Central memory CD4-positive, alpha-beta T cell (primary cell): ENCODE data around the gene PSME2.
"Not testable (repeated sequence)": the region's sequence is repeated elsewhere in the genome, so short reads cannot be mapped to it uniquely, and the experiment has no call there.

Source experiments
- DNase-seq: peaks from one replicate; pipeline ENCODE4 v3.0.0; 2022

The PSME2 gene

DNA sequence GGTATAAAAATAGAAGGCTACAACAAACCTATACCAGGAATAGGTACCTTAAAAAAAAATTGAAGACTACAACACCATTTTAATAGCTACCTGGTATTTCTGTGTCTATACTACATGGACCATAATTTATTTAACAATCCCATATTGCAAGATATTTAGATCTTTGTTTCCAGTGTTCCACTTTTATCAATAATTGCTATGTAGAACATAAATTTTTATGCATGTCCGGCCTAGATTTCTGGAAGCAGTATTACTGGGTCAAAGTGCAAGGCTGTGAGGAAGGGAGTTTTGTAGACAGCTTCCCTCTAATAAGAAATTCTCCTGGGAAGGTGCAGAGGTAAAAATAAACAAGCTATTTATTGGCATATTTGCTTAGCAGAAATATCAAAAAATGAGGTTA is 35.9 kb downstream of the PSME2 start:
- no peak for DNase-seq

DNA sequence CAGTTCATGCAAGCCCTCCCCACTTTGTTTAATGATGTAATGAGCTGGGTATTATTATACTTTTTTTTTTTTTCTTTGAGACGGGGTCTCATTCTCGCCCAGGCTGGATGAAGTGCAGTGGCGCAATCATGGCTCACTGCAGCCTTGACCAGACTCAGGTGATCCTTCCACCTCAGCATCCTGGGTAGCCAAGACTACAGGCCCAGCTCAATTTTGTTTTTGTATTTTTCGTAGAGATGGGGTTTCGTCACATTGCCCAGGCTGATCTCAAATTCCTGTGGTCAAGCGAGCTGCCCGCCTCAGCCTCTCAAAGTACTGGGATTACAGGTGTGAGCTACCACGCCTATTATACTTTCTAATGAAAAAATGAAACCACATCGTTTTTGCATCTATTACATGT is 36.4 kb downstream of the PSME2 start:
- no peak for DNase-seq

DNA sequence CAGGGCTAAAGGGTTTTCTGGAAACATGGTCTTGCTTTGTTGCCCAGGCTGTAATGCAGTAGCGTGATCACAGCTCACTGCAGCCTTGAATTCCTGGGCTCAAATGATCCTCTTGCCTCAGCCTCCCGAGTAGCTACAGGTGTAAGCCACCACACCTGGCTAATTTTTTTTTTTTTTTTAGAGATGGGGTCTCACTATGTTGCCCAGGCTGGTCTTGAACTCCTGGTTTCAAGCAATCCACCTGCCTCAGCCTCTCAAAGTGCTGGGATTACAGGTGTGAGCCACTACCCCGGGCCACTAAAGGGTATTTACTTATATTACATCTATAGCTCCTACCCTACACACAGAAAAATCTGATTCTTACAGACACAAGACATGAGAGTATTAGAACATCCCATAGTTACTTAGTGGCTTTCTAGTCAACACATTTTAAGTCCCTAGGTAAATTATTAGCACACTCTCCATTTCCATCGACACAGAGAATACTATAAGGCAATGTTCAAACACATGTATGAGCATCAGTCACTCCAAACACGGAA is 38.0 kb downstream of the PSME2 start:
- DNase-seq, result no peak

DNA sequence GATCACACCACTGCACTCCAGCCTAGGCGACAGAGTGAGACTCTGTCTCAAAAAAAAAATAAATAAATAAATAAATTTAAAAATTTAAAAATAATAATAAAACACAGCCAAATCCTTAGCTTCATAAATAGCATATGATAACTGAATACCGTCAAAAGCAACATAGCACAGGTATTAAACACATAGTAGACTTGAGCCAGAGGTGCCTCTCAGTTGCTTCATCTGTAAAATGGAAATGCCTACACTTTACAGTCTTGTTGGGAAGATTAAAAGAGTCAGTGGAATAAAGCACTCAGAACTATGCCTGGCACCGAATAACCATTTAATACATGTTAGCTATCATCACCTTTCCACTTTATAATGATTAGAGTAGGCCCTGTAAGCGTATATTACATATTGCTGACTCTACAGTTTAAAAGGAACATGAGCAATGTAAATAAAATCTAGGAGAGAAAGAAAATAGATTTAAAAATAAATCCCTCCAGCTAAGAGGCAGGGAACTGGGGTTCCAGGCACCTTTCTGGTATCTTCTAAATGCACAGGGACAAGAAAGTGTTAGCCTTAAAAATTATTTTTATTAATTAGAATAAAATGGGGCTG is 39.6 kb downstream of the PSME2 start:
- DNase-seq, result no peak

DNA sequence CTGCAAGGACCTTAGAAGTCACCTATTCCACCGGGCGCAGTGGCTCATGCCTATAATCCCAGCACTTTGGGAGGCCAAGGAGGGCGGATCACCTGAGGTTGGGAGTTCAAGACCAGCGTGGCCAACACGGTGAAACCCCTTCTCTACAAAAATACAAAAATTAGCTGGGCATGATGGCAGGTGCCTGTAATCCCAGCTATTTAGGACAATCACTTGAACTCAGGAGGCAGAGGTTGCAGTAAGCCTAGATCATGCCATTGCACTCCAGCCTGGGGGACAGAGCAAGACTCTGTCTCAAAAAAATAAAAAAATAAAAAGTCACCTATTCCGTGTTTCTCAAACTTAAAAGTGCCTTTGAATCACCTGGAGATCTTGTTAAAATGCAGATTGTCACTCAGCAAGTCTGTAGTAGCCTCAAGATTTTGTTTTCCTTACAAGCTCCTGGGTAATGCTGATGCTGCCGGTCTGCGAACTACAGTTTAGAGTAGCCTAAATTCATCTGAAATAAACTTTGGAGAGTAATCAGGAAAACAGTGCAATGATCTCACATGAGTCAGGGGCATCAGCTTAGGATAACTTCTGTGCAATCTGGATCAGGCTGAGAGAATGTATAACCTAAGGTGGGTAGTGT is 40.7 kb downstream of the PSME2 start:
- DNase-seq, result not testable (repeated sequence)

DNA sequence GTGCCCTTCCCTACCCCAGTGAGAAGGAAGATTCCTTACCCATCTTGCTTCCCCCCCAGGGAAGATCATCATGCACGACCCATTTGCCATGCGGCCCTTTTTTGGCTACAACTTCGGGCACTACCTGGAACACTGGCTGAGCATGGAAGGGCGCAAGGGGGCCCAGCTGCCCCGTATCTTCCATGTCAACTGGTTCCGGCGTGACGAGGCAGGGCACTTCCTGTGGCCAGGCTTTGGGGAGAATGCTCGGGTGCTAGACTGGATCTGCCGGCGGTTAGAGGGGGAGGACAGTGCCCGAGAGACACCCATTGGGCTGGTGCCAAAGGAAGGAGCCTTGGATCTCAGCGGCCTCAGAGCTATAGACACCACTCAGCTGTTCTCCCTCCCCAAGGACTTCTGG is 43.0 kb downstream of the PSME2 start:
- DNase-seq, result no peak

DNA sequence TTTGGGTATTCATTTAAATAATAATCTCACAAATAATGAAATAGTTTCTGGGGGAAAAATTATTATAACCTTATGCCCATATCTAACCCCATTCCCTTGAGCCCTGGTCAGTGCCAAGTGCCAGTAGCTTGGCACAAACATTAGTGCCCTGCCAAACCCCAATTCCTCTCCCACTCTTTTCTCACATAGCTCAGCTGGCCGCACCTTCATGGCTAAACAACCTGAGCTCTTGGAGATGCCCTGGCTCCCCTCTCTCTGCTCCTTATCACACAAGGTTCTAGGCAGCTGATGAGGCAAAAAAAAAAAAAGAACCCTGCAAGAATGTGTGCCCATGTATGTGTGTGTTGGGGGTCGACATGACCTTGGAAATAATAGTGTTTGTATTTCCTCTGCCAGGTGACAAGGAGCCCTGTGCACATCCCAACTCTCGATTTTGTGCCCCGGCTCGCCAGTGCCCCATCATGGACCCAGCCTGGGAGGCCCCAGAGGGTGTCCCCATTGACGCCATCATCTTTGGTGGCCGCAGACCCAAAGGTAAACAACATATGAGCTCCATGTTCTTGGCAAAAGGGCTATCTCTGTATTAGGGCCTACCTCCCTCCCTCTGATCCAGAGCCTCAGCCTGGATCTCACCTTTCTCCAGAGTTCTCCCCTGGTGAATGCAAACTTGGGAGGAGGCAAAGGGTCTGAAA is 43.9 kb downstream of the PSME2 start:
- no peak for DNase-seq

DNA sequence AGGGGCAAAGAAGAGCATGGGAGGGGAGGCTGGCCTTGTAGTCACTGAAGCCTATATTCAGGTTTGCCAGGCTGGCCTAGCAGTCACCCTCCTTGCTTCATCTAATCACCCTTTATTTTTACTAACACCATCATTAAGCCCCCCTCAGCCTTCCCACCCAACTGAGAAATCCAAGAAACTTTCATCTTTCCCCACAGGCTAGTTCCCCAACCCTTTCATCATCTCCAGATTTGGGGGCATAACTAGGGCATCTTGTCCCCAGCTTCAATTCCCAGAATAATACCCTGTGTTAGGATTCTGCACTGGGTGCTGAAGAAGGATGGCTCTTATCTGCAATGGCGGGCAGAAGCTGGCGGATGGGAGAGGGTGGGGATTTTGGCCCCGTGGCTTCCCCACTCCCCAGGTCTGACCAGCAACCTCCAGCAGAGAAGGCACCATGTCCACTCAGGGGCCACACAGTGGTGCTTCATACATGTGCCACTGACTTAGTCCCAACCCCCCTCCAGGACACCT is 45.4 kb downstream of the PSME2 start:
- DNase-seq, result no peak

DNA sequence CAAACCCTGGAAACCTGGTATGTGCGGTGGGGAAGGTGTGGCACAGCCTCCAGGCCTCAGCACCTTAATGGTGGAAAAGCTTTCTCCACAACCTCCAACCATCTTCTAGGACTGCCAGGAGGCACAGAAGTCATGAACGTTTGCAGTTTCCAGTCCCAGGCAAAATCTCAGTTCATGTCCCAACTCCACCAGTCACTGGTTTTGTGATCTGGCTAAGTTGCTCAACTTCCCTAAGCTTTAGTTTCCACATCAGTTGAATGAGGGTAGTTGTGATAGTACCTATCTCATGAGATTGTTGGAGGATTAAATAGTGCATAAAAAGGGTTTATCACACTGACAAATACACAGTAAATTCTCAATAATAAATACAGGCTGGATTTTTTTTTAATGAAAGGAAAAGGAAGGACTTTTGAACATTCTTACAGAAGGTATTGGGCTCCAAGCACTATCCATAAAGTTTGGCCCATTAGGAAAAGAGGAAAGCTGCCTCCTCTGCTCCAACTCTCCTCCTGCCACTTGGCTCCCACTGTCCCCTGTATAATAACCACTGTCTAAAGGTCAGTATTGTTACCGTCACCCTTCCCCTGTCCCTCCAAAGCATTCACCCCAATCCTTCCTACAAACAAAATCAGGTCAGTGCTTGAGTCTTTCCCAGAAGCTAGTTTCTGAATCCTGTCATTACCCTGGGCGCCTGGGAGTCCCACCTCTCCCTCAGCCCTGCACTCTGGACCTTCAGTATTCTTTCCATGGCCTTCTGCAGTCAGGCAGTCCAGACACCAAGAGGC is 46.0 kb downstream of the PSME2 start:
- DNase-seq, result no peak

DNA sequence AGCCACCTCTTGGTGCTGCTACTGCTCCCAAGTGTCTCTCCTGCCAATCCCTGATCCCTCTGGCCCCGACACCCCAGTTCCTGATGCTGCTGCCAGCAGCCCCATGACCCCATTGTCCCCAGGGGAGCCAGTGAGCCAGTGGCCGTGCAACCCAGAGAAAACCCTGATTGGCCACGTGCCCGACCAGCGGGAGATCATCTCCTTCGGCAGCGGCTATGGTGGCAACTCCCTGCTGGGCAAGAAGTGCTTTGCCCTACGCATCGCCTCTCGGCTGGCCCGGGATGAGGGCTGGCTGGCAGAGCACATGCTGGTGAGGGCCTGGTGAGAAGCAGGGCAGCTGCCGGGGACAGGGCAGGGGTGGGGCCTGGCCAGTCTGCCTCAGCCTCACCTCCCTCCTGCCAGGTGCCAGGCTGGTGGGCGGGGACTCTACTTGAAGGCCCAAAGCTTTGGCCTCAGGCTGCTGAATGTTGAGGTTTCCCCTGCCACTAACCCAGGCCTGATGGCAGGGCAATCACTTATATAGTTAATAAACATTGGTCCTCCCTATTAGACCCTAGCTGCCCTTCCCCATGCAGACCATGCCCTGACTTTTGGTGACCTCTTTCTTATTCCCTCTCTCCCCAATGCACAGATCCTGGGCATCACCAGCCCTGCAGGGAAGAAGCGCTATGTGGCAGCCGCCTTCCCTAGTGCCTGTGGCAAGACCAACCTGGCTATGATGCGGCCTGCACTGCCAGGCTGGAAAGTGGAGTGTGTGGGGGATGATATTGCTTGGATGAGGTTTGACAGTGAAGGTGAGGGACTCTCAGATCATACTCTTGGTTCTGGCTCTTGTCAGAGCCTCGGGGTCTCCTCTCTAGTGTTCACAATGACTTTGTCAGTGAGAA is 47.2 kb downstream of the PSME2 start:
- no peak for DNase-seq

DNA sequence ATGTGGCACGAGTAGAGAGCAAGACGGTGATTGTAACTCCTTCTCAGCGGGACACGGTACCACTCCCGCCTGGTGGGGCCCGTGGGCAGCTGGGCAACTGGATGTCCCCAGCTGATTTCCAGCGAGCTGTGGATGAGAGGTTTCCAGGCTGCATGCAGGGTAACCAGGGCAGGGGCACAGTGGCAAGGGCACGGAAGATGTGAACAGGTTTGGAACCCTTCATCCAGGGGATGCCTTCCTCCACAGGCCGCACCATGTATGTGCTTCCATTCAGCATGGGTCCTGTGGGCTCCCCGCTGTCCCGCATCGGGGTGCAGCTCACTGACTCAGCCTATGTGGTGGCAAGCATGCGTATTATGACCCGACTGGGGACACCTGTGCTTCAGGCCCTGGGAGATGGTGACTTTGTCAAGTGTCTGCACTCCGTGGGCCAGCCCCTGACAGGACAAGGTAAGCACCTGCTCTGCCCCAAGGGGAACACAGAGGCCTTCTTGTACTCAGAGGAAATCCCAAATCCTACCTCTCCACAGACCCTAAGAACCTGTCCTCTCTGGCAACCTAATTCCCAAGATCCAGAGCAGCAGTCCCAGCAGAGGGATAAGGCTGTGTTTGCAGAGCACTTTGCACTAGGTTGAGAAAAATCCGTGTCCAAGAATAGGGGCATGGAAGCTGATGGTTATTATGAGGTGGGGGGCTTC is 48.0 kb downstream of the PSME2 start:
- DNase-seq, result no peak

DNA sequence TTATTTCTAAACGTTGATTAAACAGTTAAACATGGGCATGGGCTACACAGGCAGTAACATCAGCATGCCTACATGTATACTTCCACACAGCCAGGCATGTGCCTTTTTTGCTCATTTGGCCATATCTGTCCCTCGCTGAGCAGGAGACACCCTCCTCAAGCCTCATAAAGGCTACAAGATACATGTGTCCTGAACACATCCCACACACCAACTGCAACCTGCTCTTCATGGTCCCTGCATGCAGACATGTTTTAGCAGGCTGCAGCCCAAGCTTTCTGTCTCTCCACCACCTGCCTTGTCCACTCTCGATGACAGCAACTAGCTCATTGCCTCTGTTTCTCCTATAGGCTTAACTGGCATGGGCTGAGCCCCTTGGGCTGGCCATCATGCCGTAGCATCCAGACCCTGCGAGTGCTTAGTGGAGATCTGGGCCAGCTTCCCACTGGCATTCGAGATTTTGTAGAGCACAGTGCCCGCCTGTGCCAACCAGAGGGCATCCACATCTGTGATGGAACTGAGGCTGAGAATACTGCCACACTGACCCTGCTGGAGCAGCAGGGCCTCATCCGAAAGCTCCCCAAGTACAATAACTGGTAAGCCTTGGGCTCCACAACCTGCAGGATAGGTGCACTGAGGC is 49.7 kb downstream of the PSME2 start:
- DNase-seq, result no peak

DNA sequence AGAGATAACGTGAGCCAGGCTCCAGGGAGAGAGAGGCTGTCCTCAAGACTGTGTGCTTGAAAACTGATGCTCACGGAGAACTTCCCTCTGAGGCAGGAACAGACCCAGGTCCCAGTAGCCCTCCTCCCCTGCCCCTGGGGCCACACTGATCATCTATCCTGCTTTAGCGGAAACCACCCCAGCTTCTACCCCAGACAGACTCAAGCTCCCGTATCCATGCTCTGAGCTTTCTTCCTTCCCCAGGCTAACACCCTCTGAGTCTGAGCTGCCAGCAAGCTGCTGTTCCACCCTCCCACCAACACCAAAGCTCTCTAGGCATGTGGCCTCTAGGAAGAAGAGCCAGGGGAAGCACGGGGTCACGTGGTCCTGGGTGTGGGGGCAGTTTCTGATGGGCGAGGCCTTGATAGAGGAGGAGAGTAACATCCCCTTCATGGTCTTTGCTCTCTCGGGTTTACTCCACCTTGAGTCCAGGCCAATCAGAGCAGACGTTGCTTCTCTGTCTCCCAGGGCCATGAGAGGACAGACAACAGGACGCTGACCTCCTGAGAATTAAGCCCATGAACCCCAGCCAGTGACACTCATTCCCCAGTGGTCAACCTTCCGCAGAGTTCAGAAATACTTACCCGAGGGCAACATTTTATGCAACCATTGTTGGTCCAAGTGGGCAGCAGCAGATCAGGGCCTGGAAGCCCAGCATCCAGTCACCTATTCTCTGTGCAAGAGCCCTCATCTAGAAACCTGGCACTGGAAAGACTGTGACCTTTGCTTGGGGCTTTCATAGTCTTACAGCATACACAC is 50.9 kb downstream of the PSME2 start:
- DNase-seq, result no peak

DNA sequence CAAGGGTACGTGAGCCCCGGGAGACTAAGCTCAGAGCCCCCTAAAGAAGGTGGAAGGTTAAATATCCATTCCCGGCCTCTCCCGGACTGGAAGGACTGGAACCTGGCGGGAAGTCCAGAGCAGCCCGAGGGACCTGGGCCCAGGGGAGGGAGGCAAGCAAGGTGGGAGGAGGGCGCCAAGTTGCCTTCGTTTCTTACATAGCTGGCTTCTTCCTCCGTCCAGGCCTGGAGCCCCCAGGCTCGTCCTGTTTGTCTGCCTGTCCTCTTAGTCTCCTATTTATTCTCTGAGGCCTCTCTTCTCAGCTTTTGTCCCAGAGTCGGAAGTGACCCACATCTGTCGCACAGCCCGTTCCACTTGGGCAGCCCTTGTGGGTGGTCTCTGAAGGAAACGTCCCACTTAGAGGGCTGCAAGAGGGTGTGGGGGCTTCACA is 51.6 kb downstream of the PSME2 start:
- DNase-seq, result no peak

DNA sequence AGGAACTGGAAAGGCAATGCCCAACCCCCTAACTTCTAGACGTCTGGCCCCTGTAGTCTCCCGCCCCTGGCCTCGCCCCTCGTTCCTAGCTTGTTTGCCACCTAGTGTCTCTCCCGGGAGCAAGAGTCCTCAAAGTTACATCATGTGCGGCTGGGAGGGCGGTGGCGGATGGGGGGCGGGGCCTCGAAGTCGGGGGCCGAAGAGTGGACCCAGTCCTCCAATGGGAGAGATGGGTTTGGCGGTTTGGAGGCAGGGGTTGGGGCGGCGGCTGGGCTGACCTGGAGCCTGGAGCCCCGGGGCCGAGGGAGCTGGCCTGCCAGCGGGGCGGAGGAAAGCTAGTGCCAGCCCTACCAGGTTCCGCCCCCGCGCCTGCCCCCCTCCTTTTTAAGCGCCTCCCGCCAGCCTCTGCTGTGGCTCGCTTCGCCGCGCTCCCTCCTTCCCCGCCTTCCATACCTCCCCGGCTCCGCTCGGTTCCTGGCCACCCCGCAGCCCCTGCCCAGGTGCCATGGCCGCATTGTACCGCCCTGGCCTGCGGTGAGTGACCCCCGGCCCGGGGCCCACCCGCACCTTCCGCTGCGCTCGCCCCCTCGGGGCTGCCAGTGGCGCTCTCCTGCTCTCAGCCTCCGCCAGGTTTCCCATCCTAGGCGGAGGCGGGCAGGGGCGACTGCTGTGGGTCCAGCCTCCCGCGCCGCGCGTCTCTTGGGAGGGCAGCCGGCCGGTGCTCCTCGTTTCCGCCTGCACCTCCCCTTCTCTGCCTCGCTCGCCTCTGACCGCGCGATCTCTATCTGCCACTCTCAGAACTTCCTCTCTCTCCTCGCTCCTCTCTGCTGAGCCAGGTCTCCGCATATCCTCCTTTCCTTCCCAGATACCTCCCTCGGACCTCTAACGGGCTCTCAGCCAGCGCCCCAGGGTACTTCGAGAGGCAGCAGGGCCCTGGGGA is 52.2 kb downstream of the PSME2 start, which contains the start of gene PCK2:
PCK2 (plus strand) TSS at position 411 of the 940 bp plus-strand sequence; CDS start at position 506, 95 bp downstream.
- DNase-seq, result peak; percentile 54
